Stimulated activated naive CD8-positive, alpha-beta T cell treated with anti-CD3 and anti-CD28 coated beads, Interleukin-15, Interleukin-2, amounts not matched to agents 100 ng/mL and 50 ng/mL, for 24 hours (primary cell): Measurements from ENCODE around the gene QKI.

ENCODE experiments used
- H3K27ac Mint-ChIP-seq: one replicate; pipeline ENCODE4 v1.8.0; 2021; ENCODE audit warnings: mild to moderate bottlenecking, mixed read lengths
- H3K27me3 Mint-ChIP-seq: one replicate; pipeline ENCODE4 v1.8.0; 2021; ENCODE audit warnings: mixed read lengths
- H3K36me3 Mint-ChIP-seq: one replicate; pipeline ENCODE4 v1.8.0; 2021; ENCODE audit warnings: low read depth, mixed read lengths
- H3K4me1 Mint-ChIP-seq: one replicate; pipeline ENCODE4 v1.8.0; 2021; ENCODE audit warnings: low read depth, mixed read lengths
- H3K4me3 Mint-ChIP-seq: one replicate; pipeline ENCODE4 v1.8.0; 2021; ENCODE audit warnings: mild to moderate bottlenecking, mixed read lengths
- H3K9me3 Mint-ChIP-seq: one replicate; pipeline ENCODE4 v1.8.0; 2021; ENCODE audit warnings: mixed read lengths

The QKI gene

GRCh38 chr6:163526346-163526745 is 111.8 kb downstream of the QKI start:
- Mint-ChIP-seq H3K36me3 (peaks cover 8% of the 10 kb centered on the region), H3K27me3 (no peaks in the 10 kb centered on the region), H3K27ac (no peak overlapping the region), H3K4me1 (peaks cover 52% of the 10 kb centered on the region), H3K9me3 (no peaks in the 10 kb centered on the region), H3K4me3 (no peak overlapping the region)

GRCh38 chr6:163527291-163527690 is 112.8 kb downstream of the QKI start:
- Mint-ChIP-seq H3K9me3 (no peaks in the 10 kb centered on the region), H3K4me1 (peaks cover 52% of the 10 kb centered on the region), H3K27me3 (no peaks in the 10 kb centered on the region), H3K27ac (no peak overlapping the region), H3K4me3 (no peak overlapping the region), H3K36me3 (peaks cover 8% of the 10 kb centered on the region)

GRCh38 chr6:163529605-163530004 is 115.1 kb downstream of the QKI start:
- Mint-ChIP-seq H3K36me3 (peaks cover 13% of the 10 kb centered on the region), H3K27ac (no peak overlapping the region), H3K4me1 (peaks cover 53% of the 10 kb centered on the region), H3K4me3 (no peak overlapping the region), H3K27me3 (no peaks in the 10 kb centered on the region), H3K9me3 (no peaks in the 10 kb centered on the region)

GRCh38 chr6:163530406-163530805 is 115.9 kb downstream of the QKI start:
- Mint-ChIP-seq H3K36me3 (peaks cover 9% of the 10 kb centered on the region), H3K27me3 (no peaks in the 10 kb centered on the region), H3K4me1 (peaks cover 53% of the 10 kb centered on the region), H3K27ac (no peak overlapping the region), H3K4me3 (no peak overlapping the region), H3K9me3 (no peaks in the 10 kb centered on the region)

GRCh38 chr6:163531122-163531521 is 116.6 kb downstream of the QKI start:
- peaks cover 48% of the 10 kb centered on the region for H3K4me1 Mint-ChIP-seq
- H3K36me3 Mint-ChIP-seq = peaks cover 9% of the 10 kb centered on the region
- H3K9me3 Mint-ChIP-seq = no peaks in the 10 kb centered on the region
- no peak overlapping the region for H3K4me3 Mint-ChIP-seq
- no peak overlapping the region for H3K27ac Mint-ChIP-seq
- H3K27me3 Mint-ChIP-seq = no peaks in the 10 kb centered on the region

- peaks cover 44% of the 10 kb centered on the region for H3K4me1 Mint-ChIP-seq
- H3K9me3 Mint-ChIP-seq = no peaks in the 10 kb centered on the region
- no peaks in the 10 kb centered on the region for H3K27me3 Mint-ChIP-seq
- no peak overlapping the region for H3K27ac Mint-ChIP-seq
- no peak overlapping the region for H3K4me3 Mint-ChIP-seq
- peaks cover 22% of the 10 kb centered on the region for H3K36me3 Mint-ChIP-seq
Observed at GRCh38 chr6:163532526-163533078, 118.1 kb downstream of the QKI start.

GRCh38 chr6:163533443-163533842 is 118.9 kb downstream of the QKI start:
- no peak overlapping the region for H3K27ac Mint-ChIP-seq
- no peaks in the 10 kb centered on the region for H3K27me3 Mint-ChIP-seq
- peaks cover 28% of the 10 kb centered on the region for H3K36me3 Mint-ChIP-seq
- peaks cover 39% of the 10 kb centered on the region for H3K4me1 Mint-ChIP-seq
- no peaks in the 10 kb centered on the region for H3K9me3 Mint-ChIP-seq
- H3K4me3 Mint-ChIP-seq = no peak overlapping the region

GRCh38 chr6:163536770-163537169 is 122.3 kb downstream of the QKI start:
- no peak overlapping the region for H3K4me3 Mint-ChIP-seq
- peaks cover 23% of the 10 kb centered on the region for H3K4me1 Mint-ChIP-seq
- H3K27ac Mint-ChIP-seq = no peak overlapping the region
- no peaks in the 10 kb centered on the region for H3K9me3 Mint-ChIP-seq
- peaks cover 35% of the 10 kb centered on the region for H3K36me3 Mint-ChIP-seq
- no peaks in the 10 kb centered on the region for H3K27me3 Mint-ChIP-seq

GRCh38 chr6:163538331-163538730 is 123.8 kb downstream of the QKI start:
- Mint-ChIP-seq H3K4me3 (no peak overlapping the region), H3K36me3 (peaks cover 35% of the 10 kb centered on the region), H3K9me3 (no peaks in the 10 kb centered on the region), H3K4me1 (peaks cover 18% of the 10 kb centered on the region), H3K27ac (no peak overlapping the region), H3K27me3 (no peaks in the 10 kb centered on the region)

GRCh38 chr6:163539101-163539762 is 124.7 kb downstream of the QKI start:
- Mint-ChIP-seq H3K36me3 (peaks cover 33% of the 10 kb centered on the region), H3K27me3 (no peaks in the 10 kb centered on the region), H3K27ac (no peak overlapping the region), H3K4me1 (peaks cover 13% of the 10 kb centered on the region), H3K9me3 (no peaks in the 10 kb centered on the region), H3K4me3 (no peak overlapping the region)

- Mint-ChIP-seq H3K27me3 (no peaks in the 10 kb centered on the region), H3K27ac (no peak overlapping the region), H3K36me3 (peaks cover 19% of the 10 kb centered on the region), H3K4me3 (no peak overlapping the region), H3K9me3 (no peaks in the 10 kb centered on the region), H3K4me1 (peaks cover 12% of the 10 kb centered on the region)
Observed at GRCh38 chr6:163543321-163543720, 128.8 kb downstream of the QKI start.

- H3K9me3 Mint-ChIP-seq = no peaks in the 10 kb centered on the region
- no peak overlapping the region for H3K27ac Mint-ChIP-seq
- H3K4me3 Mint-ChIP-seq = no peak overlapping the region
- H3K36me3 Mint-ChIP-seq = peaks cover 15% of the 10 kb centered on the region
- H3K4me1 Mint-ChIP-seq = peaks cover 16% of the 10 kb centered on the region
- H3K27me3 Mint-ChIP-seq = no peaks in the 10 kb centered on the region
Observed at GRCh38 chr6:163545370-163545769, 130.9 kb downstream of the QKI start.

- peaks cover 14% of the 10 kb centered on the region for H3K4me1 Mint-ChIP-seq
- no peaks in the 10 kb centered on the region for H3K27me3 Mint-ChIP-seq
- no peak overlapping the region for H3K27ac Mint-ChIP-seq
- H3K4me3 Mint-ChIP-seq = no peak overlapping the region
- H3K9me3 Mint-ChIP-seq = no peaks in the 10 kb centered on the region
- peaks cover 26% of the 10 kb centered on the region for H3K36me3 Mint-ChIP-seq
Observed at GRCh38 chr6:163547287-163547686, 132.8 kb downstream of the QKI start.

GRCh38 chr6:163548624-163549023 is 134.1 kb downstream of the QKI start:
- no peak overlapping the region for H3K4me3 Mint-ChIP-seq
- H3K27ac Mint-ChIP-seq = no peak overlapping the region
- H3K27me3 Mint-ChIP-seq = no peaks in the 10 kb centered on the region

GRCh38 chr6:163554032-163554431 is 139.5 kb downstream of the QKI start:
- no peak overlapping the region for H3K27ac Mint-ChIP-seq
- H3K4me3 Mint-ChIP-seq = no peak overlapping the region
- H3K9me3 Mint-ChIP-seq = no peaks in the 10 kb centered on the region
- H3K4me1 Mint-ChIP-seq = peaks cover 8% of the 10 kb centered on the region
- peaks cover 31% of the 10 kb centered on the region for H3K36me3 Mint-ChIP-seq
- no peaks in the 10 kb centered on the region for H3K27me3 Mint-ChIP-seq

More at GRCh38 chr6:163548624-163549023, 134.1 kb downstream of the QKI start:
- no peaks in the 10 kb centered on the region for H3K9me3 Mint-ChIP-seq
- peaks cover 14% of the 10 kb centered on the region for H3K4me1 Mint-ChIP-seq
- H3K36me3 Mint-ChIP-seq = peaks cover 26% of the 10 kb centered on the region

GRCh38 chr6:163554663-163555062 is 140.1 kb downstream of the QKI start:
- Mint-ChIP-seq H3K9me3 (no peaks in the 10 kb centered on the region), H3K4me1 (peaks cover 8% of the 10 kb centered on the region), H3K36me3 (peaks cover 32% of the 10 kb centered on the region), H3K27me3 (no peaks in the 10 kb centered on the region), H3K4me3 (no peak overlapping the region), H3K27ac (no peak overlapping the region)
